Right ventricle myocardium superior (tissue), 1 donor: Measurements from ENCODE around the gene MGAT1. TPM values are rescaled to one million over a fixed set of nuclear protein-coding genes. Genes with fewer than 3 reads are reported as not detected.
"Not testable (repeated sequence)": the region's sequence is repeated elsewhere in the genome, so short reads cannot be mapped to it uniquely, and the experiment has no call there.

Experiments used
- ATAC-seq: fragments of 200-7000 bp; cut with Tn5 transposase; one replicate; pipeline ENCODE4 v1.9.1; 2020; ENCODE audit warnings: mild to moderate bottlenecking; ENCODE audit not compliant: poor library complexity
- DNase-seq: peaks from one replicate; pipeline ENCODE4 v3.0.0-alpha.2; 2020
- intact Hi-C: fragments of 100-400 bp; cut with DNase I; formaldehyde crosslinking; loops from one replicate; pipeline ENCODE4 v1.11.2; 2022
- total RNA-seq: library from RNA; stranded (reverse); fragmentation: NEBNext Ultra II Directional; extraction: Animal tissue kit (Norgen Biotek cat#: 25700); gene quantifications from one replicate; pipeline ENCODE4 v1.2.1, GENCODE V29; 2021
- donor health status: DM: no; HTN: yes; CAD: no; lungs with severe emphysema.

MGAT1 gene
- total RNA-seq, 1 donor from 2014 or later: 66.2 TPM

DNA sequence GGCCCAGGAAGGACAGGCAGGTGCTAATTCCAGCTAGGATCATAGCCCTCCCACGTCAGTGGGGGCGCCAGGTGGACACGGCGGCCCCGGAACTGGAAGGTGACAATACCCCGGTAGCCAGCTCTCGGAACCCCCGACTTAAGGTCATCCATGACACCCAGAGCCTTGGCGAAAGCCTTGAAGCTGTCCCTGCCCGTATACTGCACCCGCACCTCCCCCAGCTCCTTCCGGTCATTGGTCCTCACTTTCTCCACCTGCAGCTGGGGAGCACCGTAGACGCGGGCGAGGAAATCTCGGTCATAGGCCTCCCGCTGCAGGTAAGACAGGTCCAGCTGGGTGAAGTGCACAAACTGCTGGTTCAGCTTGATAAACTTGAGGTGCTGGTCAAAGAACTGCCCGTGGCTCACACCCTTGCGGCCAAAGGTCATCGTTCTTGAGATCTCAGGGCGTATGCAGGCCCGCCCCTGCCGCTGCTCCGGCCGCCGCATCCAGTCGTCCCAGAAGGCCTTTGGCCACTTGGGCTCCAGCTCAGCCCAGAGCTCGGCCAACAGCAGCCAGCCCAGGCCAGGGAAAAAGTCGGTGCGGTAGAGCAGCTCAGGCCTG, 10.9 kb downstream of the MGAT1 start:
- no peak for ATAC-seq
- intact Hi-C loops: no loop called here
- no peak for DNase-seq

DNA sequence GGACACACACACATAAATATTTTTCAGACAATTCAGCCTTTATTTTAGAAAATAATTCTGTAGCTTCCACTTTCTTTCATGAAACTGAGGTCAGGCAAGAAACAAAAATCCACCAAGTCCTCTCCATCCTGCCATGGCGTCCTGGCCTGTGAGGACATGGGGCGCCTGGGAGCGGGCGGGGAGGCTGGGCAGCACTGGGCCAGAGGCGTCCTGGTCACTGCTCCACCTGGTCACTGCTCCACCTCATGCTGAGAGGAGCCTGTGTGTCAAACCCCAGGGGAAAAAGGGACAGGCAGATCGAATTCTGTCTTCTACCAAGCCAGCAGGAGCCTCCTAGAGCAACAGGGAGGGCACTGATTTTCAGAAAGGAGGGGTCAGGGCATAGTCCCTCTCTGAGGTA, 12.1 kb downstream of the MGAT1 start:
- intact Hi-C loops: no loop called here
- DNase-seq (no peak), ATAC-seq (no peak)

DNA sequence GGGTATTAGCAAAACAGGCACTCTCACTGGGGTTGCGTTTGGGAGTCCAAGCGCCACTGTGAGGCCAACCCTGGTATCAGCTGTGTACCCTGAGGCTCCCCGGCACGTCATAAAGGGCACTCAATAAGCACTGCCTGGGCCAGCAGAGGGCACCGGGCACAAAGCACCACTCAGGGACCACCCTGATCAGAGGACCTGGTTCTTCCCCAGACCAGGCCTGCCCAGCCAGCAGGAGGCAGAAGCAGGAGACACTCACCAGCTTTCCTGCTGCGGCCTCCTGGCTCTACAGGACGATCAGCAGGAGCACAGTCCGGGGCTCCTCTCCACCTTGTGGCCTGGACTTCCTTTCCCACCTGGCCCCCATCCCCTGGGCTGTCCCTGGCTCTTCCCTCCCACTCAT, 12.6 kb downstream of the MGAT1 start:
- no peak for ATAC-seq
- DNase-seq: no peak
- intact Hi-C loops: no loop called here

DNA sequence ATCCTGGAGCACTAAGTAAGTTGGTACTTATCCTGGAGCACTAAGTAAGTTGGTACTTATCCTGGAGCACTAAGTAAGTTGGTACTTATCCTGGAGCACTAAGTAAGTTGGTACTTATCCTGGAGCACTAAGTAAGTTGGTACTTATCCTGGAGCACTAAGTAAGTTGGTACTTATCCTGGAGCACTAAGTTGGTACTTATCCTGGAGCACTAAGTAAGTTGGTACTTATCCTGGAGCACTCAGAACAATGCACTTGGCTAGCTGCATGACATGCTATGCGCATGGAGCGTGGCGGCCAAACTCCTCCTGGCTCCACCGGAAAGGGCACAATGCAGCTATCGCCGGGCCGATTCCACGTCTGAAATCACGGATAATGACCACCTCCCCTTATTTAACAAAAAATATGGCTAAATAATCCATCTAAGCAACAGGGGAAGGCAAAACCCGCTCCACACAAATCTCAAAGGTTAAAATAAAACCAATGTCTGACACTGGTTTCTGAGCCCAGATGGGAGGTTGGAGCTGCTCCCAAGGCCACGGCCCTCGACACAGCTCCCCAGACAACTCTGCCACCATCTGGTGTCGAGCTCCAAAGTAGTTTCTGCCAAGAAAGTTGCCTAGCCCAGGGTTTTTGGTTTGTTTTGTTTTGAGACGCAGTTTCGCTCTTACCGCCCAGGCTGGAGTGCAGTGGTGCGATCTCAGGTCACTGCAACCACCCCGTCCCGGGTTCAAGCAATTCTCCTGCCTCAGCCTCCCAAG, 13.8 kb downstream of the MGAT1 start:
- DNase-seq, intact Hi-C loops, ATAC-seq: not testable (repeated sequence)

DNA sequence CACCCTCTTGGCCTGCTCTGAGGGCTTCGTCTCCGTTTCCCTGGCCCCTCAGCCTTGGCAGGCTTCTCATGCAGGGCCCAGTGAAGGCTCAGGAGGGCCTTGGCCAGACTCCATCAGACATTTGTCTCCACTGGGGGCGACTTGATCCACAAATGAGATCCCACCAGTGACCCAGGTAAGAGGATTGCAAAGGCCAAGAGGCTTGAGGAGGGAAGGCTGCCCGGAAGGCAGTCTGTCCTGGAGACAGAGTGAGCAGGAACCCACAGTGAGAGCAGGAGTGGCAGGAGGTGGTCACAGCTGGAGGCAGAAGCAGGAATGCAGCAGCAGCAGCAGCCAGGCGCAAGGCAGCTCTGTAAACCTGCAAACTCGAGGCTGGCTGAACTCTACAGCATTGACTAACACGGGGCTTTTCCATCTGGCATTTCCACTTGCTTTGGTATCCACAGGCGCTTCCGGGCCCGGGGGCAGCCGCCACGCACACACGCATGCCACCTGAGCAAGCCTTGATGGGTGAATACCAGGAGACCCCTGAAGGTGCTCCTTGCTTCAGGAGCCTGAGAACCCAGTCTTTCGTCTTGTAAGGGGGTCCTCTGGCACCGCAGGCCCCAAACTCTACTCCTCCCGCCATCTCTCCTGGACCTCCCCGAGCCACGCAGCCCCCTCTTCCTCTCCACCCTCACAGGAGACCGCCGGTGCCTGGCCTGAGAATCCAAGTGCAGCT, 14.7 kb downstream of the MGAT1 start:
- intact Hi-C loops: no loop called here
- DNase-seq (no peak), ATAC-seq (no peak)

DNA sequence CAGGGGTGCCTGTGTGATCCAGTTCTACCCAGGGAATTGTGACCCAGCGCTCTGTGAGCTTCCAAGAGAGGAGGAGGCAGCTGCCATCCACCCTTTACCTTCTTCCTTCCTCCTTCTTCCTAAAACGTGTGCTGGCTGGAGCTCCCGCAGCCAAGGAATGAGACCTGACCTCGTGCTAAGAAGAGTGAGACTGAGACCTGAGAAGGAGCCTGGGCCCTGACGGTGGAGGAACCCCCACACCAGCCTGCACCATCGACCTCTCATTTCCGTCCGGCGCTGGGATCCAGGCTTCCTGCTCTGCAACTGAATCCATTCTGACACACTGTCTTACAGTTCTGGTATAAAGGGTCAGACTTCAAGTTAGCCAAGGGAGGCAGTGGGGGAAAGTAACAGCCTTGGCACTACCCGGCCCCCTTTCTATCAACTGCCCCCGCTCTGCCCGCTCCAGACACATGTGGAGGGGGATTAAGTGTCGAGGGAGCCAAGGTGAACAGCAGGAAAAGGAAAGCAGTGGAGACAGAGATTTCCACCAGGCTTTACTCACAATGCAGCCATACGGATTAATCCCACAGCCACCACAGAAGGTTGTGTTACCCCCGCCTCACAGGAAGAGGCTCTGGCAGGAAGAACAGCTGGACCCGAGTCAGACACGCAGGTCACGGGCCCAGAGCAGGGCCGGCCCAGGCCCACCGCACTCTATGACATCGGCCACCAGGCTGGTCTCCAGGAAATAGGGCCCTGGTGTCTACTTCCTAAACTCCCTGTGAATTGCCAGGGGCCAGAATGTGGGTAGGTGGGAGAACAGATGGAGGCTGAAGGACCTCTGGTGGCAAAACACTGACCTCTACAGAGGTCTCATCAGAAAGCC, 15.8 kb downstream of the MGAT1 start:
- ATAC-seq: no peak
- DNase-seq: no peak
- intact Hi-C loops: no loop called here

DNA sequence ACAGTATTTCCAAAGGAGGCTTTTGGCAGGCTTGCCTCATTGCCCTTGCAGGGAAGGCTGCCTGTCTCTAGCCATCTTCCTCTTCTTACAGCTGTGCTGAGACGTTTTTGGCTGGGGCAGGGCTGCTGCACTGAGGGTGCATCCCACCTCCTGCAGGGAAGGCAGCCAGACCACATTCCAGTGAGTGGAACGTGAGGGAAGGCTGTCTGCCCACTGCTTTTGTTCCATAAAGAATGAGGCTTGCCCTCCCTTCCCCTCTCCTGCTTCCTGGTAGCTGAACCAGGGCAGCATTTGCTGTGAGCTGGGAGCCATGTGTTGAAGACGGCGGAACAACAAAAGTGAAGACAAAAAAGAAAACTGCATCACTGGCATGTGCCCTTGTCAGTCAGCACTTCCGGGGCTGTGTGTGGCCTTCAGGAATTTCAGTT, 16.8 kb downstream of the MGAT1 start:
- ATAC-seq (peak; percentile 47), DNase-seq (no peak)

DNA sequence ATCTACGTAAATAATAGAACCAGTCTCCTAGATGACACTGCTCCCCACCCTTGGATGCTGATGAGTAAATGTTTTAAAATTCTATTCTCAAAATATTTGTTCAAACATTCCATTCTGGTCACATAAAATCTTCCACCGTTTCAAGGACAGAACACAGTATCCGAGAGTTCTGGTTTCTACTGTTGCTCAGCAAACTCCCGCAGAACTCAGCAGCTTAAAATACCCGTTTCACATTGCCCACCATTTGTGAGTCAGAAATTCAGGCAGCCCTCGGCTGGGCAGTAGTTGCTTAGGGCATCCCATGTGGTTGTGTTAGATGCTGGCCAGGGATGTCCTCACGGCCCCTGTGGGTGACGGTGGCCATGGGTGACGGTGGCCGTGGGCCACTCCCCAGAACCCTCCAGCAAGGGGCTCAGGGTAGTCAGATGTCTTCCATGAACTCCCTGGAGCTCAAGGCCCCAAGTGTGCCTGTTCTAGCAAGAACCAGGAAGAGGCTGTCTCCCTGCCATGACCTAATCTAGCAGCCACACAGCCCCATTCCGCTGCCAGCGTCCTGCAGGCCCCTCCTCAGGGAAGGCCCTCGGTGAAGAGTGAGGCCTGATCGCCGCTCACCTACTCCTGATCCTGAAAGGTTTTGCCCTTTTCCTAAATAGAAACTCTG, 17.4 kb downstream of the MGAT1 start:
- ATAC-seq (peak; percentile 32), DNase-seq (no peak)
- intact Hi-C loops: loop anchor here (2.0 kb wide), 1 partner anchor 76 kb away; the partner anchor contains the start of gene ZFP62

More for the DNA sequence above, 16.8 kb downstream of the MGAT1 start:
- intact Hi-C loops: loop anchor here (2.0 kb wide), 1 partner anchor 75 kb away; the partner anchor contains the start of gene ZFP62

DNA sequence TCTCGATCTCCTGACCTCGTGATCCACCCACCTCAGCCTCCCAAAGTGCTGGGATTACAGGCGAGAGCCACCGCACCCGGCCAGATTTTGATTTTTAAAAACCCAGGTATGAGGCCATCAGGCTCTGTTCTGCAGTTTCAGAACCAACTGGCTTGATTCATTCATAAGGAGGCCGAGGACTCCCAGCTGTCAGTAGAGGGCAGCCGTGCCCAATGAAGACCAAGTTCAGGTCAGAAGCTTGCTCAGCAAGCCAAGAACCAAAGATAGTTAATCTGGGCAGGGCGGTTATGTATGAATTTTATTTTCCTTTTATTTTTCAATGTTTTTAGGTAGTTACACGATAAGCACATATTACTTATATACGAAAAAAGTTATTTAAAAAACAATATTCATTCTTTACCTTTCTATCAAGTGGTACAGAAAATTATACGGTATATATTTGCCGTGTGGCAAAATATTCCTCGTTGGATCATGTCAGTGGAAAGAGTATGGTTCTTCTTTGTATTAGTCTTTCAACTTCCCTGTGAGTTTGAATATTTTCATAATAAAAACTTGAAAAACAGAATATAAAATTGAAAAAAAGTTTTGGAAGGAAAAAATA, 18.0 kb downstream of the MGAT1 start:
- peak; percentile 88 for ATAC-seq
- DNase-seq: peak; percentile 85
- intact Hi-C loops: loop anchor here (2.0 to 5.0 kb wide), 2 partner anchors 76 to 373 kb away; partner anchors contain the start of gene ZFP62

DNA sequence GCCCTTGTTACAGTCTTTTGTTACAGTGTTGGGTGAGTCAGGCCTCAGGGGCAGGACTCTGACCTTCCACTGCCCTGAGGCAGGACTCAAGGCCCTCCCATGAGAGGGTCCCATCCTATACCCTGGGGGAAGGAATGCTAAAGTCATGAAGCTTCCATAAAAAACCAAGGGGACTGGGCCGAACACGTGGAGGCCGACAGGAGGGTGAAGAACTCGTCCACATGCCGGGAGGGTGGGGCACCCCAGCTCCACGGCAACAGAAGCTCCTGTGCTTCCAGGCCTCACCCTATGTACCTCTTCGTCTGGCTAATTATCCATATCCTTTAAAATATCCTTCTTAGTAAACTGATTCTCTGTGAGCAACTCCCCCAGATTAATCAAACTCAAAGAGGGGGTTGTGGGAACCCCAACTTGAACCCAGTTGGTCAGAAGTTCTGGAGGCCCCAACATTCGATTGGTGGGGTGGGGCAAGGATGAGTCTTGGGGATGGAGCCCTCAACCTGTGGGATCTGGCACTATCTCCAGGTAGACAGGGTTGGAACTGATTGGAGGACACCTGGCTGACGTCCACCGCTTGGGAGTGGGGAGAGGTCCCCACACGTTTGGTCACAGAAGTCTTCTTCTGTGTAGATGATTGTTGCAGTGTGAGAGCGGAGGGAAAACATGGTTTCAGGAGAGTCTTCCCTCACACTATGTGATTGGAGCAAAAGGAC, 19.1 kb downstream of the MGAT1 start:
- no peak for DNase-seq
- ATAC-seq: no peak
- intact Hi-C loops: loop anchor here (2.0 to 5.0 kb wide), 2 partner anchors 77 to 374 kb away; partner anchors contain the start of gene ZFP62

DNA sequence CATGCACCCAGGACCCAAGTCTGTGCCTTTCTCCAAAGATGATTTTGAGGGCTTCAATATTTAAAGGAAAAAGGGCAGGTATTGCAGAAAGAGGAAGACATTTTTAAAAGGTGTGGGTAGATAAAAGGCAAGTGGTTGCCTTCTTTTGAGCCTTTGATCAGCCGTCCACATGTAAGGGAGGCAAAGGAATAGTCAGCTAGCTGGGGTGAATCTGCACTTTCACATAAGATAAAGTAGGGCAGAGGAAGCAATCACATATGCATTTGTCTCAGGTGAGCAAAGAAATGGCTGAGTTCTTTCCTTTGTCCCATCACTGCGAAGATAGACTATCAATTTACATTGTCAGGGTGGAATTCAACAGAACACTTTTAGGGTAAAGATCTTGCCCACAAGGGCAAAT, 19.9 kb downstream of the MGAT1 start:
- ATAC-seq: no peak
- intact Hi-C loops: loop anchor here (5.0 kb wide), 1 partner anchor 375 kb away; no protein-coding TSS in a partner anchor

DNA sequence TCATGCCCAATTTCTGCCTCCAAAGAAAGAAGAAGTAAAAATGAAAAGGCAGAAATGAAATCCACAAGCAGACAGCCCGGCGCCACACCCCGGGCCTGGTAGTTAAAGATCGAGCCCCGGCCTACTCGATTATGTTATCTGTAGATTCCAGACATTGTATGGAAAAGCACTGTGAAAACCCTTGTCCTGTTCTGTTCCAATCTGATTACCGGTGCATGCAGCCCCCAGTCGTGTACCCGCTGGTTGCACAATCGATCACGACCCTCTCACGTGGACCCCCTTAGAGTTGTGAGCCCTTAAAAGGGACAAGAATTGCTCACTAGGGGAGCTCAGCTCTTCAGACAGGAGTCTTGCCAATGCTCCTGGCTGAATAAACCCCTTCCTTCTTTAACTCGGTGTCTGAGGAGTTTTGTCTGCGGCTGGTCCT, 20.7 kb downstream of the MGAT1 start:
- intact Hi-C loops: loop anchor here (5.0 kb wide), 1 partner anchor 375 kb away; no protein-coding TSS in a partner anchor
- not testable (repeated sequence) for ATAC-seq, DNase-seq

More for the DNA sequence above, 19.9 kb downstream of the MGAT1 start:
- no peak for DNase-seq

DNA sequence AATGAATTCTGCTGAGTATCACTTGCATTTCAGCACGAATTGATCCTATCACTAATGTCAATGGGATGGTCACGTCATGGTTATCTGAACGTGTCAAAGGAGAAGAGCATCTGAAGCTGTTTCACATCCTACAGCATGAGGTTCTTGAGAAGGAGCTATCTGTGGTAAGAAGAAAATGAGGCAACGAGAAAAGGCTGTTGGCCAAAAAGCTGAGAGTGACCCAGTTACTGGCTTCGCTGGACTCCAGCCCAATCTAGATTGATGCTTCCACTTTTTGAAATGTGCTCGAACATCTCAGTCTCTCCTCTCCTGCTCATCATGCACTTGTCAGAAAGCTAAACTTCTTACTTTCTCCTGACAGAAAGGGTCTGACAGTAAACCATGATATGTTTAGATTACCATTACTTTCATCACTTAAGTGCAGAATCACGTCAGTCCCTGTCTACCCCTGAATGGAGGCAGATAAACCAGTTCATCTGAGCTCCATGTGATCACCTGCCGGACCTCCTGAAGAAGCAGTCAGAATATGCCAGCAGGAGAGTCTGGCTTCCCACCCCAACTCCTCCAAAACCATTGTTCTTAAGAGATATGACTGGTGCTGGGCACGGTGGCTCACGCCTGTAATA, 22.5 kb downstream of the MGAT1 start:
- intact Hi-C loops: loop anchor here (5.0 kb wide), 1 partner anchor 377 kb away; no protein-coding TSS in a partner anchor
- ATAC-seq (no peak), DNase-seq (no peak)

DNA sequence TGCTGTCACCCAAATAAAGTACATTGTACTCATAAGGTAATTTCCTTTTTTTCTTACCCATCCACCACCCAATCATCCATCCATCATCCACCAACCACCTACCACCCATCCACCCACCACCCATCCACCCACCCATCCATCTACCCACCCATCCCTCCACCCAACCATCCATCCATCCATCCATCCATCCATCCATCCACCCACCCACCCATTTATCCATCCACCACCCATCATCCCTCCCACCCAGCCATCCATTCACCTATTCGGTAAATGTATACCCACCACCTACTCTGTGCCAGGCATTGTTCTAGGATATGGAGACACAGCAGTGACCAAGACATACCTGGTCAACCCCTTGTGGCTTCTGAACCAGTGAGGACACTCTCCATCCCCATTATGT, 25.1 kb downstream of the MGAT1 start:
- intact Hi-C loops: no loop called here
- DNase-seq: no peak
- ATAC-seq: no peak

DNA sequence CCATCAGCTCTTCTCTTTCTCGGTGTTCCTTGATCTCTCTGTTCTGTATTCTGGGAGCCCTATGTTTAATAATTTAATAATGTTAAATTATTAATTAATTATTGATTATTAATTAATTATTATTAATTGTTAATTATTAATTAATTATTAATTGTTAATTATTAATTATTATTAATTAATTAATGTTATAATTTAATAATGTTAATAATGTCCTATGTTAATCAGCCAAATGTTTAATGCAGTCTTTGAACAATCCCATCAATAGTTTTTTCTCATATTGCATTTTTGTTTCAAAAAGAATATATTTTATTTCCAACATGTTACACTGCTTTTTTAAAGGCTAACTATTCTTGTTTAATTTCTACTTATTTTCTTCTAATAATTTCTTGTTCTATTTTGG, 26.2 kb downstream of the MGAT1 start:
- intact Hi-C loops: no loop called here
- ATAC-seq (no peak), DNase-seq (no peak)

DNA sequence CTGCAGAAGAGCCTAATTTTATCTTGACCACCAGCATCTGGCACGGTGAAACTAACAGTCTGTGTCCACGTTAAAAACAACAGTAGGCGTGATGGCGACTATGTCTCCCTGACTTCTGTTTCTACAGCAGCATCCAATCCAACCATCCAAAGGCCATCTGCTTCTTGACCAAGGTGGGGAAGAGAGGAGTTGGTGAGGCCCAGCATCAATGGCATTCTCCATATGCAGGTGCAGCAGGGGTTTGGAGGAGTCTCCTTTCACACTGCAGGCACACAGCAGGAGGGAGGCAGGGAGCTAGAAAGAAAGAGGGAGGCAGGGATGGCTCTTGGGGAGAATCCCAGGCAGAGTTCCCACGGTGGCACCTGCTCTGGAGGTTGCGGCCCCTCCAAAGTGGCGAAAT, 27.0 kb downstream of the MGAT1 start:
- ATAC-seq (no peak), DNase-seq (no peak)
- intact Hi-C loops: no loop called here
